HepG2 (cell line): ENCODE measurements around the gene ZDHHC11.
"Not testable (repeated sequence)": the region's sequence is repeated elsewhere in the genome, so short reads cannot be mapped to it uniquely, and the experiment has no call there.

Experiments
- ADNP ChIP-seq: sonication (generic); formaldehyde crosslinking; IDR thresholded peaks from 2 replicates; pipeline ENCODE4 v1.4.0; 2020; ENCODE audit warnings: missing genetic modification reagents
- CTCF ChIP-seq: sonication (generic); formaldehyde crosslinking; IDR thresholded peaks from 2 replicates; pipeline ENCODE4 v1.5.0; 2020; ENCODE audit warnings: mild to moderate bottlenecking, missing genetic modification reagents, moderate library complexity
- SP1 ChIP-seq, 2 experiments: fragments of 450-650 bp in 1 of 2; sonication (generic) in 1 of 2; formaldehyde crosslinking in 1 of 2; IDR thresholded peaks; 2 replicates each; pipeline versions ENCODE4 v1.4.0 to v1.6.1; 2016 to 2020; ENCODE audit warnings: missing genetic modification reagents in 1 of 2
- ZBTB8A ChIP-seq: sonication (generic); formaldehyde crosslinking; IDR thresholded peaks from 2 replicates; pipeline ENCODE4 v1.4.0; 2020; ENCODE audit warnings: mild to moderate bottlenecking, low read depth, missing genetic modification reagents, borderline replicate concordance
- ZNF567 ChIP-seq: sonication (generic); formaldehyde crosslinking; IDR thresholded peaks from 2 replicates; pipeline ENCODE4 v1.8.1; 2023; ENCODE audit warnings: mild to moderate bottlenecking, missing genetic modification reagents, borderline replicate concordance

- not testable (repeated sequence) for TF ChIP-seq ZBTB8A (CRISPR knock-in tag); ZNF567; ADNP (CRISPR knock-in tag); CTCF (CRISPR knock-in tag); SP1 (IDR thresholded peaks at IDR 0.05); SP1 (CRISPR knock-in tag; IDR thresholded peaks at IDR 0.05)
These were observed 102.5 kb downstream of the ZDHHC11 start for GRCh38 chr5:748011-748980.
